Measurements from ENCODE around the gene HPCAL1. TPM values are rescaled to one million over a fixed set of nuclear protein-coding genes. Genes with fewer than 3 reads are reported as not detected.

HPCAL1 gene
- total and polyA plus RNA-seq, 2 donors (not counting 1 experiment from before 2014, with no cell fraction given): 60.3 to 65.1 TPM

DNA sequence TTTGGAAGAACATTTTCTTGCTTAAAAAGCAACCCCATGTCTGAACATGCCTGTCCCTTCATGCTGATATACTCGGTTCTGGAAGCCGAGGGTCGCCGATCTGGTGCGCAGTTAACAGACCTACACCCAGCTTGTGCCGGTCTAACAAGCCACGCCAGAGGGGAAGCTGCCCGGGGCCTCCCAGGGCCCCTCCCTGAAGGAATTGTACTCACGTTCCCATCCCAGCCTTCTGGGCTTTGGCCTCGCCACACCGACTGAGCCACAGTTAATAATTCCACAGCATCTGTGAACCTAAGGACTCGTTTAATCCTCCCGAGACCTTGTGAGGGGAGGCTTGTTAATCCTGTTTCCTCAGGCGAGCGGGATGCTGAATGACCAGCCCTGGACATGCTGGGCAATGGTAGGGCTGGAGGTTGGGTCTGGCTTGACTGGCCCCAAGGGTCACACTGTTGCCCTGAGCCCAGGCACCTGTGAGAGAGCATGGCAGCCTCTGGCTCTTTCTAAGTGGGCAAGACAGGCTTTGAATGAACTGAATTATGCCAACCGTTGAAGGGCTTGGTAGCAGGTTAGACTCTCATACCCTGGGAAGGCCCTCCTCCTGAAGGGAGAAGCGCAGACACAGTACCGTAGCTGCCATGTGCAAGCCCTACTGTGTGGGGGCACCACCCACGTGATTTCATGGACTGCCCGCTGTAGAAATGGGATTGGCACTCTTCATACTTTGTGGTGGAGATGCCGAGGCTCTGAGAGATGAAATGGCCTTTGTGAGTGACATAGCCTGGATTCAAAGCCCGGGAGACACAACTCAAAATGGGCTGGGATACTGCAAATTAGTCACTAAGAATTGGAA is 173.3 kb downstream of the HPCAL1 start:
- TF ChIP-seq, protein P1, sequence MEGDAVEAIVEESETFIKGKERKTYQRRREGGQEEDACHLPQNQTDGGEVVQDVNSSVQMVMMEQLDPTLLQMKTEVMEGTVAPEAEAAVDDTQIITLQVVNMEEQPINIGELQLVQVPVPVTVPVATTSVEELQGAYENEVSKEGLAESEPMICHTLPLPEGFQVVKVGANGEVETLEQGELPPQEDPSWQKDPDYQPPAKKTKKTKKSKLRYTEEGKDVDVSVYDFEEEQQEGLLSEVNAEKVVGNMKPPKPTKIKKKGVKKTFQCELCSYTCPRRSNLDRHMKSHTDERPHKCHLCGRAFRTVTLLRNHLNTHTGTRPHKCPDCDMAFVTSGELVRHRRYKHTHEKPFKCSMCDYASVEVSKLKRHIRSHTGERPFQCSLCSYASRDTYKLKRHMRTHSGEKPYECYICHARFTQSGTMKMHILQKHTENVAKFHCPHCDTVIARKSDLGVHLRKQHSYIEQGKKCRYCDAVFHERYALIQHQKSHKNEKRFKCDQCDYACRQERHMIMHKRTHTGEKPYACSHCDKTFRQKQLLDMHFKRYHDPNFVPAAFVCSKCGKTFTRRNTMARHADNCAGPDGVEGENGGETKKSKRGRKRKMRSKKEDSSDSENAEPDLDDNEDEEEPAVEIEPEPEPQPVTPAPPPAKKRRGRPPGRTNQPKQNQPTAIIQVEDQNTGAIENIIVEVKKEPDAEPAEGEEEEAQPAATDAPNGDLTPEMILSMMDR (IDR thresholded peaks at IDR 0.05): no peak
- no peak for TF ChIP-seq EZH2 (IDR thresholded peaks at IDR 0.05; ENCODE audit: borderline replicate concordance, insufficient read depth, low read depth, low read length, poor library complexity, severe bottlenecking)
- no peak for ATAC-seq (ENCODE audit: low read depth)
- ChIA-PET CTCF (no interaction called here), POLR2A (no interaction called here)
- Mint-ChIP-seq H3K4me3 (no peak overlapping the region), H3K27me3 (no peaks in the 10 kb centered on the region), H3K4me1 (peaks cover 18% of the 10 kb centered on the region), H3K9me3 (ENCODE audit: insufficient read depth) (no peaks in the 10 kb centered on the region), H3K27ac (no peak overlapping the region)
- no peak overlapping the region for H3K27ac ChIP-seq (ENCODE audit: low read length in 2 of 2)
- H3K9me3 ChIP-seq (ENCODE audit: control extremely low read depth in 1 of 3, control insufficient read depth in 2 of 3, insufficient read depth in 1 of 3, low read length in 2 of 3): no peaks in the 10 kb centered on the region
- H2AFZ ChIP-seq (ENCODE audit: insufficient read depth, low read depth, low read length, poor library complexity, severe bottlenecking): no peak overlapping the region
- no peaks in the 10 kb centered on the region for H3K36me3 ChIP-seq (replicated peaks in 1 of 2; ENCODE audit: control extremely low read depth in 1 of 2, control insufficient read depth in 1 of 2, extremely low read depth in 1 of 2, insufficient read depth in 2 of 2, low read length in 1 of 2)
- H4K20me1 ChIP-seq (ENCODE audit: control insufficient read depth, insufficient read depth, low read length, poor library complexity, severe bottlenecking): no peaks in the 10 kb centered on the region
- intact Hi-C loops (cut with micrococcal nuclease): no loop called here
- H3K9ac ChIP-seq (ENCODE audit: low read length): no peak overlapping the region
- no peaks in the 10 kb centered on the region for H3K27me3 ChIP-seq (replicated peaks in 1 of 4; ENCODE audit: control extremely low read depth in 1 of 4, control insufficient read depth in 3 of 4, insufficient read depth in 4 of 4, low read length in 3 of 4)
- DNase-seq: no peak
- H3K79me2 ChIP-seq (ENCODE audit: control insufficient read depth, insufficient read depth, low read length): no peaks in the 10 kb centered on the region
- no peak overlapping the region for H3K4me2 ChIP-seq (replicated peaks; ENCODE audit: low read depth, low read length, poor library complexity, severe bottlenecking)
- 93% methylated on average over 20 of the region's 22 CpGs for WGBS (ENCODE audit: insufficient coverage)
- H3K4me3 ChIP-seq (ENCODE audit: control extremely low read depth in 1 of 5, extremely low read depth in 1 of 5, insufficient read depth in 1 of 5, low read depth in 2 of 5, low read length in 4 of 5): no peak overlapping the region
- no peaks in the 10 kb centered on the region for H3K4me1 ChIP-seq (ENCODE audit: control insufficient read depth in 2 of 2, insufficient read depth in 2 of 2, low read length in 2 of 2)

DNA sequence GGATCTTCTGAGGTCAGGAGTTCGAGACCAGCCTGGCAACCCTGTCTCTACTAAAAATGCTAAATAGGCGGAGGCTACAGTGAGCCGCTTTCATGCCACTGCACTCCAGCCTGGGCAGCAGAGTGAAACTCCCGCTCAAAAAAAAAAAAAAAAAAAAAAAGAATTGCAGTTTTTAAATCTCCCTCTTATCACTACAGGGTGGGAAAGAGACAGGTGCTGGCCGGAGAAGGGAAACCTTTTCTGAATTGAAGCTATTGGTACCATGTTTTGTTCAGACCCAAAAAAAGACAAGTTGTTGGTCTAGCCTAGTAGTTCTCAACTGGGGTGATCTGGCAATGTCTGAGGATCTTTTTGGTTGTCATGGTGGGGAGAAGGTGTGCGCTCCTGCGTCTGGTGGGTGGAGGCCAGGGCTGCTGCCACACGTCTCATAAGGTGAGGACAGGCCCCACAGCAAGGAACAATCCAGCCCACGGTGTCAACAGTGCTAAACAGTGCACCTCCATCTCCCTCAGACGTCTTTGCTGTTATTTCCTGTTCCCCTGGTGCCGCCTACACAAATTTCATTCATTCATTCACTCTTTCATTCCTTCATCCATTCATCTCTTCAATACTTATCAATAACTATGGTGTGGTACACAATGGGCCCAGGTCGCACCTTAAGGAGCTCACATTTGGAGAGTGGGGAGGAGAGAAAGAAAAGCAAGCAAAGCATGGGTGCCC is 174.2 kb downstream of the HPCAL1 start:
- H3K9ac ChIP-seq (ENCODE audit: low read length): no peak overlapping the region
- TF ChIP-seq, protein P1 (IDR thresholded peaks at IDR 0.05): no peak
- peaks cover 0 to 6% (median 0%) of the 10 kb centered on the region in 4 experiments for H3K27me3 ChIP-seq (replicated peaks in 1 of 4; ENCODE audit: control extremely low read depth in 1 of 4, control insufficient read depth in 3 of 4, insufficient read depth in 4 of 4, low read length in 3 of 4)
- WGBS (ENCODE audit: insufficient coverage): 74% methylated on average over 7 of the region's 12 CpGs
- no peak overlapping the region for H3K4me3 ChIP-seq (ENCODE audit: control extremely low read depth in 1 of 5, extremely low read depth in 1 of 5, insufficient read depth in 1 of 5, low read depth in 2 of 5, low read length in 4 of 5)
- ChIA-PET POLR2A (no interaction called here), CTCF (no interaction called here)
- H3K79me2 ChIP-seq (ENCODE audit: control insufficient read depth, insufficient read depth, low read length): no peaks in the 10 kb centered on the region
- peaks cover 6% of the 10 kb centered on the region for H3K27me3 Mint-ChIP-seq
- no peaks in the 10 kb centered on the region for H3K9me3 Mint-ChIP-seq (ENCODE audit: insufficient read depth)
- peaks cover 18% of the 10 kb centered on the region for H3K4me1 Mint-ChIP-seq
- H3K4me2 ChIP-seq (replicated peaks; ENCODE audit: low read depth, low read length, poor library complexity, severe bottlenecking): no peak overlapping the region
- no peaks in the 10 kb centered on the region for H3K36me3 ChIP-seq (replicated peaks in 1 of 2; ENCODE audit: control extremely low read depth in 1 of 2, control insufficient read depth in 1 of 2, extremely low read depth in 1 of 2, insufficient read depth in 2 of 2, low read length in 1 of 2)
- no peaks in the 10 kb centered on the region for H4K20me1 ChIP-seq (ENCODE audit: control insufficient read depth, insufficient read depth, low read length, poor library complexity, severe bottlenecking)
- no peak for DNase-seq
- H3K4me3 Mint-ChIP-seq: no peak overlapping the region
- intact Hi-C loops (cut with micrococcal nuclease): no loop called here
- no peak overlapping the region for H2AFZ ChIP-seq (ENCODE audit: insufficient read depth, low read depth, low read length, poor library complexity, severe bottlenecking)
- H3K27ac ChIP-seq (ENCODE audit: low read length in 2 of 2): no peak overlapping the region
- no peak for ATAC-seq (ENCODE audit: low read depth)
- no peak overlapping the region for H3K27ac Mint-ChIP-seq
- H3K9me3 ChIP-seq (ENCODE audit: control extremely low read depth in 1 of 3, control insufficient read depth in 2 of 3, insufficient read depth in 1 of 3, low read length in 2 of 3): no peaks in the 10 kb centered on the region
- no peaks in the 10 kb centered on the region for H3K4me1 ChIP-seq (ENCODE audit: control insufficient read depth in 2 of 2, insufficient read depth in 2 of 2, low read length in 2 of 2)
